Ishikawa (cell line): ENCODE measurements around the gene STX12.

ENCODE experiments used
- CEBPB ChIP-seq: IDR thresholded peaks from 2 replicates; pipeline ENCODE4 v1.6.1; 2012
- CREB1 ChIP-seq: IDR thresholded peaks from 2 replicates; pipeline ENCODE4 v1.6.1; 2012; ENCODE audit warnings: low read depth
- EGR1 ChIP-seq: IDR thresholded peaks from 2 replicates; pipeline ENCODE4 v1.6.1; 2012
- EP300 ChIP-seq: IDR thresholded peaks from 2 replicates; pipeline ENCODE4 v1.6.1; 2012; ENCODE audit warnings: borderline replicate concordance
- FOXM1 ChIP-seq: IDR thresholded peaks from 2 replicates; pipeline ENCODE4 v1.6.1; 2012; ENCODE audit warnings: low read depth, borderline replicate concordance
- NFIC ChIP-seq: IDR thresholded peaks from 2 replicates; pipeline ENCODE4 v1.6.1; 2012
- RAD21 ChIP-seq: IDR thresholded peaks from 2 replicates; pipeline ENCODE4 v1.6.1; 2012; ENCODE audit warnings: low read depth
- TAF1 ChIP-seq: IDR thresholded peaks from 2 replicates; pipeline ENCODE4 v1.6.1; 2012; ENCODE audit warnings: low read depth, mild to moderate bottlenecking
- TCF12 ChIP-seq: IDR thresholded peaks from 2 replicates; pipeline ENCODE4 v1.6.1; 2012; ENCODE audit warnings: low read depth
- TEAD4 ChIP-seq: IDR thresholded peaks from 2 replicates; pipeline ENCODE4 v1.6.1; 2012
- USF1 ChIP-seq: IDR thresholded peaks from 2 replicates; pipeline ENCODE4 v1.6.1; 2012
- YY1 ChIP-seq: IDR thresholded peaks from 2 replicates; pipeline ENCODE4 v1.6.1; 2012; ENCODE audit warnings: low read depth
- ZBTB7A ChIP-seq: IDR thresholded peaks from 2 replicates; pipeline ENCODE4 v1.6.1; 2012; ENCODE audit warnings: low read depth
- TF ChIP-seq, protein P1 (sequence below): IDR thresholded peaks from 2 replicates; pipeline ENCODE4 v1.6.1; 2012; ENCODE audit warnings: low read depth, mild to moderate bottlenecking
- TF ChIP-seq, protein P2 (sequence below): IDR thresholded peaks from 2 replicates; pipeline ENCODE4 v1.6.1; 2012

The STX12 gene

GRCh38 chr1:27811741-27812500 is 38.9 kb downstream of the STX12 start:
- TF ChIP-seq EP300, result no peak

DNA sequence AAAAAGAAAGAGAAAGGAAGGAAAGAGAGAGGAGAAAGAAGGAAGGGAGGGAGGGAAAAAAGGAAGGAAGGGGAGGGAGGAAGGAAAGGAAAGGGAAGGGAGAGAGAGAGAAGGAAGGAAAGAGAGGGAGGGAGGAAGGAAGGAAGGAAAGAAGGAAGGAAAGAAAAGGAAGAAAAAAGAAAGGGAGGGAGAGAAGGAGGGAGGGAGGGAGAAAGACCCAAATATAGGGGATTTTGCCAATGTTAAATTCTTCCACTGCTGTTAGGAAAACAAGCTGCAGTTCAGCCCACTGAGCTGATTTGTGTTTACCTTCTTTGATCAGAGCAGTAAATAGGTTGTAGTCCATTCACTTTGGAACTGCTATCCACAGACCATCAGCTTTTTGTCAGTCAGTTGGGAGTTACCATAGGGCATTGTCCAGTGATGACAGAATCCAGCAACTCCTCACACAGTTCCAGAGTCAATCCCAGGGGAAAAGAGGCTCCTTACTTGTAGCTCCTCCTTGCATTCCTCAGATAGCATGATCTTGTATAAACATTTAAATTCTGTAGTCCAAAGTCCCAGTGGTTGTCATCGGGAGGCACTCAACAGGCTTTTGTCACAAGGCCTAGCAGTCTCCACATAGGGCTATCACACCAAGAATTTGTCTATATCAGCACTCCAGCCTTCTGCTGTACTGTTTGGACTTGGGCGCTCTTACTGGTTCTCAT is 44.1 kb downstream of the STX12 start:
- TF ChIP-seq CREB1 (no peak), YY1 (no peak), RAD21 (no peak), FOXM1 (no peak), NFIC (no peak), EGR1 (no peak), TEAD4 (no peak)
- TF ChIP-seq, protein P1, sequence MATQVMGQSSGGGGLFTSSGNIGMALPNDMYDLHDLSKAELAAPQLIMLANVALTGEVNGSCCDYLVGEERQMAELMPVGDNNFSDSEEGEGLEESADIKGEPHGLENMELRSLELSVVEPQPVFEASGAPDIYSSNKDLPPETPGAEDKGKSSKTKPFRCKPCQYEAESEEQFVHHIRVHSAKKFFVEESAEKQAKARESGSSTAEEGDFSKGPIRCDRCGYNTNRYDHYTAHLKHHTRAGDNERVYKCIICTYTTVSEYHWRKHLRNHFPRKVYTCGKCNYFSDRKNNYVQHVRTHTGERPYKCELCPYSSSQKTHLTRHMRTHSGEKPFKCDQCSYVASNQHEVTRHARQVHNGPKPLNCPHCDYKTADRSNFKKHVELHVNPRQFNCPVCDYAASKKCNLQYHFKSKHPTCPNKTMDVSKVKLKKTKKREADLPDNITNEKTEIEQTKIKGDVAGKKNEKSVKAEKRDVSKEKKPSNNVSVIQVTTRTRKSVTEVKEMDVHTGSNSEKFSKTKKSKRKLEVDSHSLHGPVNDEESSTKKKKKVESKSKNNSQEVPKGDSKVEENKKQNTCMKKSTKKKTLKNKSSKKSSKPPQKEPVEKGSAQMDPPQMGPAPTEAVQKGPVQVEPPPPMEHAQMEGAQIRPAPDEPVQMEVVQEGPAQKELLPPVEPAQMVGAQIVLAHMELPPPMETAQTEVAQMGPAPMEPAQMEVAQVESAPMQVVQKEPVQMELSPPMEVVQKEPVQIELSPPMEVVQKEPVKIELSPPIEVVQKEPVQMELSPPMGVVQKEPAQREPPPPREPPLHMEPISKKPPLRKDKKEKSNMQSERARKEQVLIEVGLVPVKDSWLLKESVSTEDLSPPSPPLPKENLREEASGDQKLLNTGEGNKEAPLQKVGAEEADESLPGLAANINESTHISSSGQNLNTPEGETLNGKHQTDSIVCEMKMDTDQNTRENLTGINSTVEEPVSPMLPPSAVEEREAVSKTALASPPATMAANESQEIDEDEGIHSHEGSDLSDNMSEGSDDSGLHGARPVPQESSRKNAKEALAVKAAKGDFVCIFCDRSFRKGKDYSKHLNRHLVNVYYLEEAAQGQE, result no peak

DNA sequence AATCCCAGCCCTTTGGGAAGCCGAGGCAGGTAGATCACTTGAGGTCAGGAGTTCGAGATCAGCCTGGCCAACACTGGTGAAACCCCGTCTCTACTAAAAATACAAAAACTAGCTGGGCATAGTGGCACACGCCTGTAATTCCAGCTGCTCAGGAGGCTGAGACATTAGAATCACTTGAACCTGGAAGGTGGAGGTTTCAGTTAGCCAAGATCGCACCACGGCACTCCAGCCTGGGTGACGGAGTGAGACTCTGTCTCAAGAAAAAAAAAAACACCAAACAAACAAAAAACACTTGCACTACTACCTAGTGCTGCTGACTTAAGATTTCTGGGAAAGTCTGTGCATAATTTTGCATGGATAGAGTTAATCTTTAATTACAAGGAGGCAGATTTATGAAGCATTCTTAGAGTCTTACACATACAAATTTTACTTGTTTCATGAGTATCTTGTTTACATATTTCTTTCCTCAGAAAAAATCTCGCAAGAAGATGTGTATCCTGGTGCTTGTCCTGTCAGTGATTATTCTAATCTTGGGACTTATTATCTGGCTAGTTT is 48.8 kb downstream of the STX12 start:
- no peak for TF ChIP-seq TCF12
- TF ChIP-seq CEBPB, result no peak
- TF ChIP-seq EP300, result no peak
- no peak for TF ChIP-seq TAF1
- no peak for TF ChIP-seq TEAD4
- no peak for TF ChIP-seq USF1

- no peak for TF ChIP-seq TCF12
- TF ChIP-seq CEBPB, result no peak
- TF ChIP-seq TAF1, result no peak
- no peak for TF ChIP-seq NFIC
- no peak for TF ChIP-seq TEAD4
- TF ChIP-seq RAD21, result no peak
- TF ChIP-seq, protein P1, result no peak
- TF ChIP-seq, protein P2, sequence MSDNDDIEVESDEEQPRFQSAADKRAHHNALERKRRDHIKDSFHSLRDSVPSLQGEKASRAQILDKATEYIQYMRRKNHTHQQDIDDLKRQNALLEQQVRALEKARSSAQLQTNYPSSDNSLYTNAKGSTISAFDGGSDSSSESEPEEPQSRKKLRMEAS, result no peak
- no peak for TF ChIP-seq FOXM1
- no peak for TF ChIP-seq ZBTB7A
- TF ChIP-seq EGR1, result no peak
- TF ChIP-seq EP300, result no peak
- no peak for TF ChIP-seq USF1
- TF ChIP-seq YY1, result no peak
- no peak for TF ChIP-seq CREB1
Observed at GRCh38 chr1:27823784-27824183, 50.8 kb downstream of the STX12 start.

- TF ChIP-seq NFIC (no peak), YY1 (no peak), FOXM1 (no peak), ZBTB7A (no peak), TCF12 (no peak), TEAD4 (no peak), CREB1 (no peak), TAF1 (no peak), USF1 (no peak)
- TF ChIP-seq, protein P2, result no peak
Observed at GRCh38 chr1:27824411-27824810, 51.4 kb downstream of the STX12 start.
